A549 (cell line): ENCODE measurements around the gene CA11.

ENCODE experiments used
- BHLHE40 ChIP-seq: IDR thresholded peaks from 2 replicates; pipeline ENCODE4 v1.6.1; 2012; ENCODE audit warnings: low read depth, low read length, inconsistent platforms
- CTCF ChIP-seq: fragments of >200 bp; sonication (Bioruptor Twin); formaldehyde crosslinking; IDR thresholded peaks from 3 replicates; pipeline ENCODE4 v1.5.1; 2016
- HOXA7 ChIP-seq: fragments of 250-450 bp; sonication (Bioruptor Pico); IDR thresholded peaks from 2 replicates; pipeline ENCODE4 v1.5.0; 2020; ENCODE audit warnings: mild to moderate bottlenecking, moderate library complexity
- JUN ChIP-seq, 2 experiments: fragments of >200 bp; sonication (Bioruptor Twin); formaldehyde crosslinking; IDR thresholded peaks; 2 replicates in 1 of 2; 3 replicates in 1 of 2; pipeline ENCODE4 v1.6.1; 2016 to 2017
- MAFK ChIP-seq: fragments of 450-650 bp; IDR thresholded peaks from 2 replicates; pipeline ENCODE4 v1.6.1; 2014; ENCODE audit not compliant: partially characterized antibody
- RAD21 ChIP-seq, 2 experiments: fragments of >200 bp in 1 of 2; sonication (Bioruptor Twin) in 1 of 2; formaldehyde crosslinking in 1 of 2; IDR thresholded peaks in 1 of 2; conservative IDR thresholded peaks in 1 of 2; 2 replicates in 1 of 2; 3 replicates in 1 of 2; pipeline ENCODE4 v1.6.1; 2012 to 2018; ENCODE audit warnings: inconsistent platforms in 1 of 2
- REST ChIP-seq: fragments of 200-600 bp; sonication (generic); IDR thresholded peaks from 2 replicates; pipeline ENCODE4 v1.6.1; 2016; ENCODE audit warnings: antibody characterized with exemption, mild to moderate bottlenecking, moderate library complexity
- RNF2 ChIP-seq: fragments of 200-600 bp; sonication (generic); IDR thresholded peaks from 2 replicates; pipeline ENCODE4 v1.6.1; 2016; ENCODE audit warnings: low read depth, mild to moderate bottlenecking, antibody characterized with exemption, moderate library complexity, borderline replicate concordance
- SMC3 ChIP-seq: fragments of >200 bp; sonication (Bioruptor Twin); formaldehyde crosslinking; IDR thresholded peaks from 3 replicates; pipeline ENCODE4 v1.6.1; 2018; ENCODE audit warnings: inconsistent platforms
- ZC3H11A ChIP-seq: fragments of 450-650 bp; IDR thresholded peaks from 2 replicates; pipeline ENCODE4 v1.6.1; 2014; ENCODE audit warnings: antibody characterized with exemption, mild to moderate bottlenecking
- TF ChIP-seq, protein P1 (sequence below): fragments of 450-650 bp; IDR thresholded peaks from 2 replicates; pipeline ENCODE4 v1.6.1; 2014; ENCODE audit warnings: antibody characterized with exemption

GRCh38 chr19:48659768-48660167 lies 13.8 kb upstream of the CA11 start:
- TF ChIP-seq, protein P1, sequence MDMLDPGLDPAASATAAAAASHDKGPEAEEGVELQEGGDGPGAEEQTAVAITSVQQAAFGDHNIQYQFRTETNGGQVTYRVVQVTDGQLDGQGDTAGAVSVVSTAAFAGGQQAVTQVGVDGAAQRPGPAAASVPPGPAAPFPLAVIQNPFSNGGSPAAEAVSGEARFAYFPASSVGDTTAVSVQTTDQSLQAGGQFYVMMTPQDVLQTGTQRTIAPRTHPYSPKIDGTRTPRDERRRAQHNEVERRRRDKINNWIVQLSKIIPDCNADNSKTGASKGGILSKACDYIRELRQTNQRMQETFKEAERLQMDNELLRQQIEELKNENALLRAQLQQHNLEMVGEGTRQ = no peak
- TF ChIP-seq CTCF (no peak), BHLHE40 (no peak), SMC3 (no peak), JUN (IDR thresholded peaks at IDR 0.05) (no peak), ZC3H11A (no peak), MAFK (no peak), HOXA7 (CRISPR knock-in tag) (no peak), REST (no peak), RAD21 (conservative IDR thresholded peaks at IDR 0.05 in 1 of 2, IDR thresholded peaks at IDR 0.05 in 1 of 2) (no peak), RNF2 (no peak)
